ENCODE results near the gene KLHL17. TPM values are rescaled to one million over a fixed set of nuclear protein-coding genes. Genes with fewer than 3 reads are reported as not detected.

KLHL17 gene
- total and polyA plus RNA-seq, 4 donors, result 0.98 to 5.4 (median 2.1) TPM

- Histone ChIP-seq H3K36me3 (ENCODE audit: control insufficient read depth in 4 of 4, insufficient read depth in 3 of 4, low read depth in 1 of 4, low read length in 3 of 4) (no peaks in the 10 kb centered on the region), H3K4me3 (ENCODE audit: low read depth in 1 of 3, low read length in 3 of 3) (no peak overlapping the region), H3K27me3 (ENCODE audit: control insufficient read depth in 4 of 4, insufficient read depth in 4 of 4, low read length in 3 of 4) (peaks cover 0 to 4% (median 3%) of the 10 kb centered on the region in 4 donors), H3K27ac (ENCODE audit: low read depth in 1 of 2, low read length in 2 of 2) (no peak overlapping the region), H3K9me3 (ENCODE audit: control insufficient read depth in 4 of 4, low read length in 3 of 4) (no peaks in the 10 kb centered on the region), H3K4me1 (ENCODE audit: control insufficient read depth in 4 of 4, insufficient read depth in 4 of 4, low read length in 3 of 4) (peaks cover 0 to 6% (median 2%) of the 10 kb centered on the region in 4 donors), H3K9ac (ENCODE audit: low read depth in 1 of 2, low read length in 2 of 2) (no peak overlapping the region)
- TF ChIP-seq YY1 (IDR thresholded peaks at IDR 0.05) (no peak), RXRA (IDR thresholded peaks at IDR 0.05) (no peak), GABPA (IDR thresholded peaks at IDR 0.05 in 1 of 2, conservative IDR thresholded peaks at IDR 0.05 in 1 of 2) (no peak), ATF3 (IDR thresholded peaks at IDR 0.05) (no peak), CTCF (IDR thresholded peaks at IDR 0.05; ENCODE audit: low read depth, low read length, missing input control) (no peak), EGR1 (IDR thresholded peaks at IDR 0.05; ENCODE audit: low read depth in 2 of 2) (no peak), HNF4G (IDR thresholded peaks at IDR 0.05) (no peak)
- TF ChIP-seq, protein P1, sequence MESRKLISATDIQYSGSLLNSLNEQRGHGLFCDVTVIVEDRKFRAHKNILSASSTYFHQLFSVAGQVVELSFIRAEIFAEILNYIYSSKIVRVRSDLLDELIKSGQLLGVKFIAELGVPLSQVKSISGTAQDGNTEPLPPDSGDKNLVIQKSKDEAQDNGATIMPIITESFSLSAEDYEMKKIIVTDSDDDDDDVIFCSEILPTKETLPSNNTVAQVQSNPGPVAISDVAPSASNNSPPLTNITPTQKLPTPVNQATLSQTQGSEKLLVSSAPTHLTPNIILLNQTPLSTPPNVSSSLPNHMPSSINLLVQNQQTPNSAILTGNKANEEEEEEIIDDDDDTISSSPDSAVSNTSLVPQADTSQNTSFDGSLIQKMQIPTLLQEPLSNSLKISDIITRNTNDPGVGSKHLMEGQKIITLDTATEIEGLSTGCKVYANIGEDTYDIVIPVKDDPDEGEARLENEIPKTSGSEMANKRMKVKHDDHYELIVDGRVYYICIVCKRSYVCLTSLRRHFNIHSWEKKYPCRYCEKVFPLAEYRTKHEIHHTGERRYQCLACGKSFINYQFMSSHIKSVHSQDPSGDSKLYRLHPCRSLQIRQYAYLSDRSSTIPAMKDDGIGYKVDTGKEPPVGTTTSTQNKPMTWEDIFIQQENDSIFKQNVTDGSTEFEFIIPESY (IDR thresholded peaks at IDR 0.05), result no peak
- DNase-seq (ENCODE audit: low spot score), result no peak
- WGBS, result 91% methylated on average over 9 of the region's 9 CpGs
These were observed 19.3 kb downstream of the KLHL17 start for GRCh38 chr1:979744-980072.

DNA sequence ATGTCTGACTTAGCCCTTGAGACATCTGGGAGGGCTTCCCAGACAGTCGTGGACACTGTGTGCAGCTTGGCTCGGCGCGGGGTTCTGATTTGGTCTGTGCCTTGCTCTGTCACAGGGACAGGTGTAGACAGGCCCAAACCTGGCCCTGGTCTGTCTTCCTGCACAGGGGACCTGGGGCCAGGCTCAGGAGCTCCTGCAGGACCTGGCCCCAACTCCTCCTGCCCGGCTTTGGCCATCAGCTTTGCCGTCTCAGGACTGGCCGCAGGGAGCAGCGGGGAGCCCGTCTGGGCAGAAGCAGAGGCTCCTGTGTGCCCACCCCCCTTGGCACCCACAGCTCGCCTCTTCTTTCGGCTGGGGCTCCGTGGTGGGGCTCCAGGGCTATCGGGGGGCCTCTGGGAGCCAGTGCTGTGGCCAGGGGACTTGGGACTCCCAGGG, 19.8 kb downstream of the KLHL17 start:
- Histone ChIP-seq H3K4me1 (ENCODE audit: control insufficient read depth in 4 of 4, insufficient read depth in 4 of 4, low read length in 3 of 4) (peaks cover 0 to 6% (median 2%) of the 10 kb centered on the region in 4 donors), H3K9ac (ENCODE audit: low read depth in 1 of 2, low read length in 2 of 2) (no peak overlapping the region), H3K9me3 (ENCODE audit: control insufficient read depth in 4 of 4, low read length in 3 of 4) (no peaks in the 10 kb centered on the region), H3K27ac (ENCODE audit: low read depth in 1 of 2, low read length in 2 of 2) (no peak overlapping the region), H3K36me3 (ENCODE audit: control insufficient read depth in 4 of 4, insufficient read depth in 3 of 4, low read depth in 1 of 4, low read length in 3 of 4) (no peaks in the 10 kb centered on the region), H3K27me3 (ENCODE audit: control insufficient read depth in 4 of 4, insufficient read depth in 4 of 4, low read length in 3 of 4) (peaks cover 0 to 4% (median 2%) of the 10 kb centered on the region in 4 donors), H3K4me3 (ENCODE audit: low read depth in 1 of 3, low read length in 3 of 3) (no peak overlapping the region)
- WGBS, result 82% methylated on average over 13 of the region's 13 CpGs
- TF ChIP-seq, protein P1 (IDR thresholded peaks at IDR 0.05), result no peak
- TF ChIP-seq RXRA (IDR thresholded peaks at IDR 0.05) (no peak), NR2F2 (IDR thresholded peaks at IDR 0.05) (no peak), REST (IDR thresholded peaks at IDR 0.05) (no peak)
- no peak for DNase-seq (ENCODE audit: low spot score)
